OCI-LY1 (cell line): ENCODE measurements around the gene GIGYF2.

ENCODE experiments used
- H2AFZ ChIP-seq: fragments of 200-600 bp; sonication (generic), shearing (Covaris generic); 2 replicates; pipeline ENCODE4 v1.6.0; 2014; ENCODE audit warnings: antibody characterized with exemption, mild to moderate bottlenecking, low read length
- H3F3A ChIP-seq: fragments of 200-600 bp; sonication (generic), shearing (Covaris generic); 2 replicates; pipeline ENCODE4 v1.6.0; 2014; ENCODE audit warnings: mild to moderate bottlenecking, antibody characterized with exemption, low read length, moderate library complexity; ENCODE audit not compliant: insufficient read depth
- H3K27ac ChIP-seq: fragments of 200-600 bp; sonication (generic); 2 replicates; pipeline ENCODE4 v1.5.1; 2014; ENCODE audit warnings: low read length, mixed run types, mild to moderate bottlenecking, low read depth; ENCODE audit not compliant: poor library complexity, severe bottlenecking
- H3K27me3 ChIP-seq: fragments of 200-600 bp; sonication (generic); 2 replicates; pipeline ENCODE4 v1.6.0; 2014; ENCODE audit warnings: antibody characterized with exemption, mild to moderate bottlenecking, low read length, moderate library complexity; ENCODE audit not compliant: insufficient read depth
- H3K36me3 ChIP-seq: fragments of 200-600 bp; sonication (generic); 2 replicates; pipeline ENCODE4 v1.6.1; 2014; ENCODE audit warnings: mild to moderate bottlenecking, antibody characterized with exemption, low read length, moderate library complexity, mixed read lengths; ENCODE audit not compliant: insufficient read depth
- H3K4me1 ChIP-seq: fragments of 200-600 bp; sonication (generic); 2 replicates; pipeline ENCODE4 v1.5.1; 2014; ENCODE audit warnings: mild to moderate bottlenecking, low read length, moderate library complexity; ENCODE audit not compliant: insufficient read depth, severe bottlenecking
- H3K4me2 ChIP-seq: fragments of 200-600 bp; sonication (generic), shearing (Covaris generic); 2 replicates; pipeline ENCODE4 v1.6.1; 2014; ENCODE audit warnings: low read length
- H3K4me3 ChIP-seq: fragments of 200-600 bp; sonication (generic); 2 replicates; pipeline ENCODE4 v1.5.1; 2014; ENCODE audit warnings: low read length, low read depth, mild to moderate bottlenecking, mixed read lengths; ENCODE audit not compliant: poor library complexity, severe bottlenecking
- H3K79me2 ChIP-seq: fragments of 200-600 bp; shearing (Covaris generic); 2 replicates; pipeline ENCODE4 v1.6.1; 2016; ENCODE audit warnings: mixed run types, low read length, mixed read lengths; ENCODE audit not compliant: insufficient read depth
- H3K9ac ChIP-seq: fragments of 200-600 bp; sonication (generic), shearing (Covaris generic); 2 replicates; pipeline ENCODE4 v1.6.1; 2014; ENCODE audit warnings: mild to moderate bottlenecking, low read length, mixed read lengths
- H3K9me2 ChIP-seq: fragments of 200-600 bp; sonication (generic), shearing (Covaris generic); 2 replicates; pipeline ENCODE4 v1.6.1; 2014; ENCODE audit warnings: low read depth, mild to moderate bottlenecking, low read length, mixed read lengths
- H3K9me3 ChIP-seq: fragments of 200-600 bp; shearing (Covaris generic); 2 replicates; pipeline ENCODE4 v1.6.1; 2014; ENCODE audit warnings: low read length, mixed read lengths
- H4K20me1 ChIP-seq: fragments of 200-600 bp; sonication (generic), shearing (Covaris generic); 2 replicates; pipeline ENCODE4 v1.6.0; 2016; ENCODE audit warnings: mild to moderate bottlenecking, low read length; ENCODE audit not compliant: insufficient read depth
- CTCF ChIP-seq: fragments of 200-600 bp; sonication (generic), shearing (Covaris generic); IDR thresholded peaks from 2 replicates; pipeline ENCODE4 v1.5.1; 2017; ENCODE audit warnings: mild to moderate bottlenecking, antibody characterized with exemption, low read length, moderate library complexity, mixed read lengths
- EZH2 ChIP-seq: fragments of 200-600 bp; sonication (generic), shearing (Covaris generic); IDR thresholded peaks from 2 replicates; pipeline ENCODE4 v1.8.0; 2017; ENCODE audit warnings: borderline replicate concordance, mixed run types, mild to moderate bottlenecking, antibody characterized with exemption, low read length, moderate library complexity, mixed read lengths

The GIGYF2 gene

GRCh38 chr2:232741972-232742371 lies 44.8 kb downstream of the GIGYF2 start:
- Histone ChIP-seq H3K9me2 (no peaks in the 10 kb centered on the region), H3F3A (0 out of 2 replicates have a peak, but pooled peaks cover 6% of the 10 kb centered on the region), H3K36me3 (peaks cover 21% of the 10 kb centered on the region; the same call in 1 of the 2 replicates), H3K4me3 (no peak overlapping the region), H3K4me2 (no peak overlapping the region), H3K27ac (no peak overlapping the region), H3K9me3 (no peaks in the 10 kb centered on the region), H3K27me3 (no peaks in the 10 kb centered on the region), H2AFZ (no peak overlapping the region), H4K20me1 (no peaks in the 10 kb centered on the region), H3K9ac (no peak overlapping the region), H3K4me1 (no peaks in the 10 kb centered on the region), H3K79me2 (no peaks in the 10 kb centered on the region)
- TF ChIP-seq EZH2 (no peak), CTCF (no peak)

- no peak overlapping the region for H3K4me2 ChIP-seq
- no peak overlapping the region for H3K4me3 ChIP-seq
- no peaks in the 10 kb centered on the region for H3K27me3 ChIP-seq
- H3K36me3 ChIP-seq = peaks cover 33% of the 10 kb centered on the region; the same call in 1 of the 2 replicates
- H3K27ac ChIP-seq = no peak overlapping the region
- H3K4me1 ChIP-seq = no peaks in the 10 kb centered on the region
- no peak for TF ChIP-seq EZH2
- no peak overlapping the region for H2AFZ ChIP-seq
- H4K20me1 ChIP-seq = no peaks in the 10 kb centered on the region
- H3K9ac ChIP-seq = no peak overlapping the region
- 0 out of 2 replicates have a peak, but pooled peaks cover 6% of the 10 kb centered on the region for H3F3A ChIP-seq
- H3K9me2 ChIP-seq = no peaks in the 10 kb centered on the region
- H3K79me2 ChIP-seq = no peaks in the 10 kb centered on the region
- H3K9me3 ChIP-seq = no peaks in the 10 kb centered on the region
Measured at GRCh38 chr2:232744963-232745362, 47.8 kb downstream of the GIGYF2 start.

GRCh38 chr2:232748038-232748437 lies 50.9 kb downstream of the GIGYF2 start:
- TF ChIP-seq EZH2 (no peak), CTCF (no peak)
- H3K9me2 ChIP-seq = no peaks in the 10 kb centered on the region
- H3K27me3 ChIP-seq = no peaks in the 10 kb centered on the region
- no peak overlapping the region for H2AFZ ChIP-seq
- no peak overlapping the region for H3K9ac ChIP-seq
- no peaks in the 10 kb centered on the region for H4K20me1 ChIP-seq
- no peaks in the 10 kb centered on the region for H3K79me2 ChIP-seq
- H3K4me1 ChIP-seq = no peaks in the 10 kb centered on the region
- peaks cover 51% of the 10 kb centered on the region; the same call in 1 of the 2 replicates for H3K36me3 ChIP-seq
- no peak overlapping the region for H3K27ac ChIP-seq
- H3K4me2 ChIP-seq = no peak overlapping the region
- H3F3A ChIP-seq = no peaks in the 10 kb centered on the region
- no peaks in the 10 kb centered on the region for H3K9me3 ChIP-seq
- H3K4me3 ChIP-seq = no peak overlapping the region

- no peak overlapping the region for H2AFZ ChIP-seq
- no peak overlapping the region for H3K9ac ChIP-seq
- H3K36me3 ChIP-seq = peaks cover 50% of the 10 kb centered on the region; the same call in 1 of the 2 replicates
- H3K9me3 ChIP-seq = no peaks in the 10 kb centered on the region
- H3K4me1 ChIP-seq = no peaks in the 10 kb centered on the region
- H3K9me2 ChIP-seq = no peaks in the 10 kb centered on the region
- no peak overlapping the region for H3K4me3 ChIP-seq
- H3F3A ChIP-seq = no peaks in the 10 kb centered on the region
- TF ChIP-seq CTCF (no peak), EZH2 (no peak)
- no peaks in the 10 kb centered on the region for H3K27me3 ChIP-seq
- H3K4me2 ChIP-seq = no peak overlapping the region
- H3K27ac ChIP-seq = no peak overlapping the region
- no peaks in the 10 kb centered on the region for H4K20me1 ChIP-seq
- no peaks in the 10 kb centered on the region for H3K79me2 ChIP-seq
Measured at GRCh38 chr2:232749331-232749730, 52.2 kb downstream of the GIGYF2 start.
